GM03348 (cell line): ENCODE data around the gene RGS14.
A peak's percentile ranks its signal among the peaks of the same experiment; 100 is the strongest.

Experiments used
- DNase-seq: peaks from one replicate; pipeline ENCODE4 v3.0.0; 2012; ENCODE audit warnings: low spot score

RGS14 gene

GRCh38 chr5:177357459-177358351 is at the start of gene RGS14:
TSS of gene RGS14 (plus strand) at chr5:177357924. CDS start at chr5:177358025, 101 bp downstream.
- no peak for DNase-seq

- DNase-seq = no peak
These were observed 49.0 kb upstream of the RGS14 start for GRCh38 chr5:177308740-177309139.

GRCh38 chr5:177309351-177310191 is 48.2 kb upstream of the RGS14 start:
- DNase-seq = peak; percentile 80

GRCh38 chr5:177310332-177310731 is 47.4 kb upstream of the RGS14 start:
- no peak for DNase-seq

- DNase-seq = no peak
These were observed 46.9 kb upstream of the RGS14 start for GRCh38 chr5:177310757-177311391.

GRCh38 chr5:177311392-177311722 is 46.4 kb upstream of the RGS14 start:
- DNase-seq = peak; percentile 37

GRCh38 chr5:177311723-177312648 is 45.7 kb upstream of the RGS14 start, which contains the start of gene MXD3:
TSS of gene MXD3 (minus strand) at chr5:177311898. CDS start at chr5:177311830, 68 bp downstream.
- DNase-seq = peak; percentile 99

- no peak for DNase-seq
These were observed 45.0 kb upstream of the RGS14 start for GRCh38 chr5:177312649-177313181.

- DNase-seq = no peak
These were observed 44.0 kb upstream of the RGS14 start for GRCh38 chr5:177313561-177314259.

- DNase-seq = no peak
These were observed 43.1 kb upstream of the RGS14 start for GRCh38 chr5:177314376-177315342.

GRCh38 chr5:177315411-177315810 is 42.3 kb upstream of the RGS14 start:
- no peak for DNase-seq

- no peak for DNase-seq
These were observed 41.7 kb upstream of the RGS14 start for GRCh38 chr5:177316005-177316404.

- DNase-seq = peak; percentile 82
These were observed 39.8 kb upstream of the RGS14 start for GRCh38 chr5:177317959-177318377.

GRCh38 chr5:177319913-177320588 is 37.7 kb upstream of the RGS14 start:
- no peak for DNase-seq

GRCh38 chr5:177320879-177321278 is 36.8 kb upstream of the RGS14 start:
- DNase-seq = no peak

- no peak for DNase-seq
These were observed 31.8 kb upstream of the RGS14 start for GRCh38 chr5:177325868-177326381.

- DNase-seq = no peak
These were observed 29.9 kb upstream of the RGS14 start for GRCh38 chr5:177327539-177328522.
